ENCODE data around the gene CPNE9. TPM values are rescaled to one million over a fixed set of nuclear protein-coding genes. Genes with fewer than 3 reads are reported as not detected.

CPNE9 gene
- total and polyA plus RNA-seq, 2 of the 13 experiments (the other 11 are each of a cell fraction or from before 2014, with no cell fraction given) = 0.20 TPM; not detected in 1

- Histone ChIP-seq H3K9ac (ENCODE audit: insufficient read depth, low read depth, low read length) (no peak overlapping the region), H3K9me3 (ENCODE audit: low read length) (no peaks in the 10 kb centered on the region), H3K36me3 (replicated peaks in 1 of 2; ENCODE audit: control insufficient read depth in 1 of 2, insufficient read depth in 2 of 2, low read length in 2 of 2) (no peaks in the 10 kb centered on the region), H3K27ac (ENCODE audit: extremely low read length, insufficient read depth, low read length) (no peak overlapping the region), H3K4me1 (ENCODE audit: insufficient read depth, low read length) (peaks cover 15% of the 10 kb centered on the region), H2AFZ (ENCODE audit: low read length) (no peak overlapping the region), H3K79me2 (ENCODE audit: insufficient read depth, low read length) (no peaks in the 10 kb centered on the region), H4K20me1 (ENCODE audit: insufficient read depth, low read length) (no peaks in the 10 kb centered on the region), H3K27me3 (ENCODE audit: control insufficient read depth in 1 of 2, insufficient read depth in 2 of 2, low read length in 2 of 2) (peaks cover 0 to 10% of the 10 kb centered on the region in 2 experiments; a peak in 2 of 5 replicates), H3K4me3 (replicated peaks in 1 of 3; ENCODE audit: insufficient read depth in 1 of 3, low read depth in 2 of 3, low read length in 3 of 3) (no peak overlapping the region), H3K4me2 (ENCODE audit: low read depth, low read length) (no peak overlapping the region)
- ChIA-PET CTCF (ENCODE audit: low intra/inter-chr PET ratio, low total read pairs) (interaction anchor here (1.2 to 1.9 kb wide), 2 partner anchors 10 to 223 kb away, joined by 5 to 8 read pairs; no protein-coding TSS in a partner anchor), POLR2A (no interaction called here)
- no peak for DNase-seq (ENCODE audit: low spot score)
- no peak for FAIRE-seq
- WGBS (ENCODE audit: low lambda C conversion rate) = 11% methylated on average over 1 of the region's 4 CpGs
- intact Hi-C loops (cut with micrococcal nuclease; ENCODE audit: unreplicated experiment) (loop anchor here (2.0 kb wide), 1 partner anchor 223 kb away; no protein-coding TSS in a partner anchor), in situ Hi-C loops (cut with HindIII; ENCODE audit: extremely low pct_ligation_motif_present, low pct_unique_long_range_greater_than_20kb) (loop anchor here (5.0 kb wide), 1 partner anchor 224 kb away; no protein-coding TSS in a partner anchor)
- BruUV-seq (replicated peaks) = no TSS peak
- no peak for ATAC-seq
- TF ChIP-seq ZNF574 (CRISPR knock-in tag; IDR thresholded peaks at IDR 0.05) = no peak
- no peak for TF ChIP-seq ZNF549 (CRISPR knock-in tag; IDR thresholded peaks at IDR 0.05)
- TF ChIP-seq ZNF350 (CRISPR knock-in tag; IDR thresholded peaks at IDR 0.05; ENCODE audit: borderline replicate concordance, low read depth) = no peak
- no peak for TF ChIP-seq GATAD2A (CRISPR knock-in tag; IDR thresholded peaks at IDR 0.05)
- TF ChIP-seq NCOA1 (CRISPR knock-in tag; IDR thresholded peaks at IDR 0.05) = no peak
- TF ChIP-seq NR2C2 (CRISPR knock-in tag; IDR thresholded peaks at IDR 0.05; ENCODE audit: borderline replicate concordance) = no peak
- no peak for TF ChIP-seq ZSCAN21 (CRISPR knock-in tag; IDR thresholded peaks at IDR 0.05; ENCODE audit: borderline replicate concordance)
- no peak for TF ChIP-seq ZNF232 (CRISPR knock-in tag; IDR thresholded peaks at IDR 0.05; ENCODE audit: borderline replicate concordance)
- TF ChIP-seq GATA4 (IDR thresholded peaks at IDR 0.05; ENCODE audit: borderline replicate concordance, low read depth) = no peak
- no peak for TF ChIP-seq CCAR2 (optimal IDR thresholded peaks at IDR 0.05; ENCODE audit: low read depth, low read length)
- TF ChIP-seq, protein P1, sequence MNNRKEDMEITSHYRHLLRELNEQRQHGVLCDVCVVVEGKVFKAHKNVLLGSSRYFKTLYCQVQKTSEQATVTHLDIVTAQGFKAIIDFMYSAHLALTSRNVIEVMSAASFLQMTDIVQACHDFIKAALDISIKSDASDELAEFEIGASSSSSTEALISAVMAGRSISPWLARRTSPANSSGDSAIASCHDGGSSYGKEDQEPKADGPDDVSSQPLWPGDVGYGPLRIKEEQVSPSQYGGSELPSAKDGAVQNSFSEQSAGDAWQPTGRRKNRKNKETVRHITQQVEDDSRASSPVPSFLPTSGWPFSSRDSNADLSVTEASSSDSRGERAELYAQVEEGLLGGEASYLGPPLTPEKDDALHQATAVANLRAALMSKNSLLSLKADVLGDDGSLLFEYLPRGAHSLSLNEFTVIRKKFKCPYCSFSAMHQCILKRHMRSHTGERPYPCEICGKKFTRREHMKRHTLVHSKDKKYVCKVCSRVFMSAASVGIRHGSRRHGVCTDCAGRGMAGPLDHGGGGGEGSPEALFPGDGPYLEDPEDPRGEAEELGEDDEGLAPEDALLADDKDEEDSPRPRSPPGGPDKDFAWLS (CRISPR knock-in tag; IDR thresholded peaks at IDR 0.05; ENCODE audit: borderline replicate concordance) = no peak
- no peak for TF ChIP-seq ZNF83 (CRISPR knock-in tag; IDR thresholded peaks at IDR 0.05; ENCODE audit: borderline replicate concordance)
- no peak for TF ChIP-seq RFXANK (CRISPR knock-in tag; IDR thresholded peaks at IDR 0.05)
- TF ChIP-seq SUZ12 (IDR thresholded peaks at IDR 0.05; ENCODE audit: low read depth, low read length) = no peak
- TF ChIP-seq KDM5A (IDR thresholded peaks at IDR 0.05; ENCODE audit: borderline replicate concordance, low read length) = no peak
- no peak for TF ChIP-seq SRY (CRISPR knock-in tag; IDR thresholded peaks at IDR 0.05)
- TF ChIP-seq, protein P2, sequence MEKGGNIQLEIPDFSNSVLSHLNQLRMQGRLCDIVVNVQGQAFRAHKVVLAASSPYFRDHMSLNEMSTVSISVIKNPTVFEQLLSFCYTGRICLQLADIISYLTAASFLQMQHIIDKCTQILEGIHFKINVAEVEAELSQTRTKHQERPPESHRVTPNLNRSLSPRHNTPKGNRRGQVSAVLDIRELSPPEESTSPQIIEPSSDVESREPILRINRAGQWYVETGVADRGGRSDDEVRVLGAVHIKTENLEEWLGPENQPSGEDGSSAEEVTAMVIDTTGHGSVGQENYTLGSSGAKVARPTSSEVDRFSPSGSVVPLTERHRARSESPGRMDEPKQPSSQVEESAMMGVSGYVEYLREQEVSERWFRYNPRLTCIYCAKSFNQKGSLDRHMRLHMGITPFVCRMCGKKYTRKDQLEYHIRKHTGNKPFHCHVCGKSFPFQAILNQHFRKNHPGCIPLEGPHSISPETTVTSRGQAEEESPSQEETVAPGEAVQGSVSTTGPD (CRISPR knock-in tag; IDR thresholded peaks at IDR 0.05) = no peak
- TF ChIP-seq, protein P3, sequence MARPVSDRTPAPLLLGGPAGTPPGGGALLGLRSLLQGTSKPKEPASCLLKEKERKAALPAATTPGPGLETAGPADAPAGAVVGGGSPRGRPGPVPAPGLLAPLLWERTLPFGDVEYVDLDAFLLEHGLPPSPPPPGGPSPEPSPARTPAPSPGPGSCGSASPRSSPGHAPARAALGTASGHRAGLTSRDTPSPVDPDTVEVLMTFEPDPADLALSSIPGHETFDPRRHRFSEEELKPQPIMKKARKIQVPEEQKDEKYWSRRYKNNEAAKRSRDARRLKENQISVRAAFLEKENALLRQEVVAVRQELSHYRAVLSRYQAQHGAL (CRISPR knock-in tag; IDR thresholded peaks at IDR 0.05; ENCODE audit: not compliant biosample characterization) = no peak
Observed at GRCh38 chr3:9725775-9726515, 22.3 kb downstream of the CPNE9 start.

Measured in HepG2 (cell line).